Measurements from ENCODE around the gene STAG1.

The STAG1 gene

GRCh38 chr3:136300444-136300843 is 451.7 kb downstream of the STAG1 start:
- DNase-seq = no peak

- DNase-seq = no peak
These were observed 454.4 kb downstream of the STAG1 start for GRCh38 chr3:136297826-136298225.

GRCh38 chr3:136296960-136297359 is 455.2 kb downstream of the STAG1 start:
- DNase-seq = no peak

DNA sequence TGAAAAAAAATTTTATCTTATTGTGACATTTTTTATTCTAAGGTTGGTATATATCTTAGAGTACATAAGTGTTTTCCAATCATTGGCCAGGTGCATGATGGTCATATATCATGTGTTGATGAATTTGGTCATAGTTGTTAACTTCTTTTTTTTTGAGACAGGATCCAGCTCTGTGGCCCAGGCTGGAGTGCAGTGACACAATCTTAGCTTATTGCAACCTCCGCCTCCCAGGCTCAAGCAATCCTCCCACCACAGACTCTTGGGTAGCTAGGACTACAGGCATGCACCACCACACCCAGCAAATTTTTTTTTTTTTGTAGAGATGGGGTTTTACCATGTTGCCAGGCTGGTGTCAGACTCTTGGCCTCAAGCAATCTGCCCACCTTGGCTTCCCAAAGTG is 458.0 kb downstream of the STAG1 start:
- DNase-seq = no peak

DNA sequence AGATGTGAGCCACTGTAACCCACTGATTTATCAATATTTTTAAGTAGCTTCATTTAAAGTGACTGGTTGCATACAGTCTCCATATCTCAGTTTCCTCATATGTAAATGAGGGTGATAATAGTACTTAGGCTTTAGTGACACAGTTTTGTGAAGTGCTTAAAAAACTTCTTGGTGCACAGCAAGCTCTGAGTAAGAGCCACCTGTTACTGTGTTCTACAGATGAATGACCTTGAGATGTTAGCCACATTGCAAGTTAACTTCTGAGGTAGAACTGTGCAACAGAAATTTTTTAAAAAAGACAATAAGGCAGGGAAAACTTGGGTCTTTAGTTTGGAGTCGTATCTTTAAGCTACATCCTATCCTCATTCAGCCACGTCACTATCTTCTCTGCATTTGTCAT is 458.9 kb downstream of the STAG1 start:
- DNase-seq = no peak

- DNase-seq = no peak
These were observed 459.7 kb downstream of the STAG1 start for GRCh38 chr3:136292500-136292899.

DNA sequence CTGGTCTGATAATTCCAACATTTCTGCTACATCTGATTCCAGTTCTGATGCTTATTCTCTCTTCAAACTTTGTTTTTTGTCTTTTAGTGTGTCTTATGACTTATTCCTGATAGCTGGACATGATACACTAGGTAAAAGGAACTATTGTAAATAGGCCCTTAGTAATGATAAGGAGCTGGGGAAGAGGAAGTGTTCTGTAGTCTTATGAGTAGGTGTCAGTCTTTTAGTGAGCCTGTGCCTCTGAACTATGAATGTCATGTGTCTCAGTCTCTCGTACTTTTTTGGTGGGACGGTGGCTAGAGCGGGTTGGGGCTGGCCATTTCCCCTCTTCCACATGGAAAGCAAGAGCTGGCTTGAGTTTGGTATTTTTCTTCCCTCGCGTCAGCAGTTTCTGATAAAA is 460.9 kb downstream of the STAG1 start:
- DNase-seq = no peak
